ENCODE results near the gene TENM3.

Gene TENM3

GRCh38 chr4:182416067-182416466 lies 172.9 kb downstream of the TENM3 start:
- no peak overlapping the region for H3K27ac ChIP-seq (ENCODE audit: low read length)
- no peaks in the 10 kb centered on the region for H3K4me1 ChIP-seq (ENCODE audit: low read length)
- H4K20me1 ChIP-seq (ENCODE audit: insufficient read depth, low read length) = no peaks in the 10 kb centered on the region
- H3K4me2 ChIP-seq (ENCODE audit: low read length) = no peak overlapping the region
- no peaks in the 10 kb centered on the region for H3K79me2 ChIP-seq (ENCODE audit: low read length)
- H2AFZ ChIP-seq (ENCODE audit: low read depth, low read length) = no peak overlapping the region
- H3K4me3 ChIP-seq (ENCODE audit: low read length) = no peak overlapping the region
- no peaks in the 10 kb centered on the region for H3K27me3 ChIP-seq (ENCODE audit: low read depth, low read length)
- no peak for TF ChIP-seq CTCF (IDR thresholded peaks at IDR 0.05; ENCODE audit: low read depth, low read length)
- TF ChIP-seq EZH2phosphoT487 (IDR thresholded peaks at IDR 0.05; ENCODE audit: low read depth) = no peak
- H3K9ac ChIP-seq (ENCODE audit: low read length) = no peak overlapping the region
- H3K9me3 ChIP-seq (ENCODE audit: insufficient read depth, low read length) = peaks cover 4% of the 10 kb centered on the region; the same call in 1 of the 2 replicates
- H3K36me3 ChIP-seq (replicated peaks; ENCODE audit: low read depth, low read length) = no peaks in the 10 kb centered on the region

GRCh38 chr4:182418054-182418734 lies 175.0 kb downstream of the TENM3 start:
- H4K20me1 ChIP-seq (ENCODE audit: insufficient read depth, low read length) = no peaks in the 10 kb centered on the region
- H3K79me2 ChIP-seq (ENCODE audit: low read length) = no peaks in the 10 kb centered on the region
- no peak for TF ChIP-seq EZH2phosphoT487 (IDR thresholded peaks at IDR 0.05; ENCODE audit: low read depth)
- TF ChIP-seq CTCF (IDR thresholded peaks at IDR 0.05; ENCODE audit: low read depth, low read length) = no peak
- H2AFZ ChIP-seq (ENCODE audit: low read depth, low read length) = no peak overlapping the region
- no peak overlapping the region for H3K9ac ChIP-seq (ENCODE audit: low read length)
- H3K9me3 ChIP-seq (ENCODE audit: insufficient read depth, low read length) = peaks cover under 1% of the 10 kb centered on the region; the same call in 1 of the 2 replicates
- no peaks in the 10 kb centered on the region for H3K36me3 ChIP-seq (replicated peaks; ENCODE audit: low read depth, low read length)
- no peak overlapping the region for H3K27ac ChIP-seq (ENCODE audit: low read length)
- H3K4me3 ChIP-seq (ENCODE audit: low read length) = no peak overlapping the region
- H3K27me3 ChIP-seq (ENCODE audit: low read depth, low read length) = no peaks in the 10 kb centered on the region
- no peaks in the 10 kb centered on the region for H3K4me1 ChIP-seq (ENCODE audit: low read length)
- no peak overlapping the region for H3K4me2 ChIP-seq (ENCODE audit: low read length)

GRCh38 chr4:182420189-182420588 lies 177.0 kb downstream of the TENM3 start:
- no peaks in the 10 kb centered on the region for H3K27me3 ChIP-seq (ENCODE audit: low read depth, low read length)
- TF ChIP-seq CTCF (IDR thresholded peaks at IDR 0.05; ENCODE audit: low read depth, low read length) (no peak), EZH2phosphoT487 (IDR thresholded peaks at IDR 0.05; ENCODE audit: low read depth) (no peak)
- H2AFZ ChIP-seq (ENCODE audit: low read depth, low read length) = no peak overlapping the region
- no peaks in the 10 kb centered on the region for H3K36me3 ChIP-seq (replicated peaks; ENCODE audit: low read depth, low read length)
- no peaks in the 10 kb centered on the region for H4K20me1 ChIP-seq (ENCODE audit: insufficient read depth, low read length)
- no peaks in the 10 kb centered on the region for H3K79me2 ChIP-seq (ENCODE audit: low read length)
- H3K9me3 ChIP-seq (ENCODE audit: insufficient read depth, low read length) = no peaks in the 10 kb centered on the region
- no peak overlapping the region for H3K9ac ChIP-seq (ENCODE audit: low read length)
- H3K4me2 ChIP-seq (ENCODE audit: low read length) = no peak overlapping the region
- no peak overlapping the region for H3K27ac ChIP-seq (ENCODE audit: low read length)
- no peak overlapping the region for H3K4me3 ChIP-seq (ENCODE audit: low read length)
- H3K4me1 ChIP-seq (ENCODE audit: low read length) = no peaks in the 10 kb centered on the region

GRCh38 chr4:182421753-182422152 lies 178.6 kb downstream of the TENM3 start:
- no peak for TF ChIP-seq CTCF (IDR thresholded peaks at IDR 0.05; ENCODE audit: low read depth, low read length)
- TF ChIP-seq EZH2phosphoT487 (IDR thresholded peaks at IDR 0.05; ENCODE audit: low read depth) = no peak
- Histone ChIP-seq H3K9ac (ENCODE audit: low read length) (no peak overlapping the region), H3K4me3 (ENCODE audit: low read length) (no peak overlapping the region), H3K79me2 (ENCODE audit: low read length) (no peaks in the 10 kb centered on the region), H3K4me2 (ENCODE audit: low read length) (no peak overlapping the region), H3K27me3 (ENCODE audit: low read depth, low read length) (no peaks in the 10 kb centered on the region), H4K20me1 (ENCODE audit: insufficient read depth, low read length) (no peaks in the 10 kb centered on the region), H3K36me3 (replicated peaks; ENCODE audit: low read depth, low read length) (no peaks in the 10 kb centered on the region), H2AFZ (ENCODE audit: low read depth, low read length) (no peak overlapping the region), H3K4me1 (ENCODE audit: low read length) (no peaks in the 10 kb centered on the region), H3K9me3 (ENCODE audit: insufficient read depth, low read length) (no peaks in the 10 kb centered on the region), H3K27ac (ENCODE audit: low read length) (no peak overlapping the region)
